ENCODE results near the gene PIGM. TPM values are rescaled to one million over a fixed set of nuclear protein-coding genes. Genes with fewer than 3 reads are reported as not detected.

Gene PIGM
- total RNA-seq, 4 donors from 2014 or later, result 3.2 to 8.2 (median 4.9) TPM

DNA sequence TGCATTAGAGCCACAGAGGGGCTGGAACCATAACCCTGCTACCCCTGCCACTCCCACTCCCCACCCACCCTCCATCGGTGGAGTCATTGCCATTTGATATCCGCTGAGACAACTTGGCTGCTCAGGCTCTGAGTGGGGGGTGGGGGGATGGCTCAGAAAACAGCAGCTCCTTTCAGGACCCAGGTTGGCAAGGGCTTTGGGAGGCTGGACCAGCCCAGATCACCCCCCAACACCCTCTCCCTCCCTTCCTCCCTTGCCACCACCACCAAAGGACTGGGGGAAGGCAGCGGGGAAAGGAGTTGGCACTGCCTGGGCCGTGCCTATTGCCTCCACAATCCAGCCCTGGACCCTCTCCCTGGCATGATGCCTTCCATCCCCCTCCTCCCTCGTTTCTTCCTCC is 36.4 kb upstream of the PIGM start:
- Histone ChIP-seq H3K27me3 (peaks cover 44% of the 10 kb centered on the region), H3K9me3 (no peaks in the 10 kb centered on the region), H3K27ac (no peak overlapping the region), H3K4me3 (no peak overlapping the region), H3K36me3 (no peaks in the 10 kb centered on the region), H3K4me1 (peaks cover 4 to 16% (median 10%) of the 10 kb centered on the region in 4 donors)
- no peak for TF ChIP-seq EP300 (IDR thresholded peaks at IDR 0.05; ENCODE audit: low read depth)
- 68% methylated on average over 5 of the region's 5 CpGs; no CpG with 5 or more reads in 1 of the 2 donors for WGBS, 2 donors (ENCODE audit: low coverage in 1 of 2)
- DNase-seq, result no peak
- intact Hi-C loops (cut with DNase I; ENCODE audit: low total_unique reads), result no loop called here
- in situ Hi-C loops (cut with MboI; ENCODE audit: low pct_ligation_motif_present in 1 of 4, low pct_unique_long_range_greater_than_20kb in 1 of 4, low sequenced_read_pairs in 3 of 4), result no loop called here

- Histone ChIP-seq H3K4me3 (no peak overlapping the region), H3K27ac (no peak overlapping the region), H3K27me3 (peaks cover 45% of the 10 kb centered on the region), H3K36me3 (no peaks in the 10 kb centered on the region), H3K4me1 (peaks cover 4 to 16% (median 10%) of the 10 kb centered on the region in 4 donors), H3K9me3 (no peaks in the 10 kb centered on the region)
- WGBS, 2 donors (ENCODE audit: low coverage in 1 of 2), result 62 to 100% methylated on average over 2 to 6 of the region's 6 CpGs
- no peak for DNase-seq
- in situ Hi-C loops (cut with MboI; ENCODE audit: low pct_ligation_motif_present in 1 of 4, low pct_unique_long_range_greater_than_20kb in 1 of 4, low sequenced_read_pairs in 3 of 4) (no loop called here), intact Hi-C loops (cut with DNase I; ENCODE audit: low total_unique reads) (no loop called here)
- TF ChIP-seq EP300 (IDR thresholded peaks at IDR 0.05; ENCODE audit: low read depth) (no peak), POLR2A (IDR thresholded peaks at IDR 0.05) (no peak), CTCF (IDR thresholded peaks at IDR 0.05) (no peak), POLR2AphosphoS5 (IDR thresholded peaks at IDR 0.05) (no peak)
Observed at GRCh38 chr1:160066829-160067745, 35.3 kb upstream of the PIGM start.

DNA sequence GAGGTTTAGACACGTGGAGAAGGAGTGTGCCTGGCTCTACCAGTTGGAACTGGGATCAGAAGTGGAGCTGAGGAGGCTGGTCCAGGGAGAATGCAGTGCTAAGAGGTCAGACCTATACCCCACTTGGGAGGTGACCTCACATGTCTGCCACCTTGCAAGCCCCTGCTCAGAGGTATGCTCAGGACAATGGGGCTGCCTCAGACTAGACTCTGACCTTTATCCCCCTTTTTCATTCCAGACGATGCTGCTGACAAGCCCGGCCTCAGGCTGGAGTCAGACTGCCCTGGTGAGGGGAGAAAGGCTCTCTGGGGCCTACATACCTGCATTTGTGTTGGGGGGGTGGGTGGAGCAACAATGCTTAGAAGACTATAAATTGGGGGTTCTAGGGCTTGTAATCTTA is 33.0 kb upstream of the PIGM start:
- 14 to 46% methylated on average over 1 to 3 of the region's 3 CpGs for WGBS, 2 donors (ENCODE audit: low coverage in 1 of 2)
- Histone ChIP-seq H3K36me3 (no peaks in the 10 kb centered on the region), H3K4me3 (no peak overlapping the region), H3K9me3 (no peaks in the 10 kb centered on the region), H3K27me3 (peaks cover 22% of the 10 kb centered on the region), H3K27ac (no peak overlapping the region), H3K4me1 (peaks cover 0 to 2% (median under 1%) of the 10 kb centered on the region in 4 donors)
- intact Hi-C loops (cut with DNase I; ENCODE audit: low total_unique reads) (no loop called here), in situ Hi-C loops (cut with MboI; ENCODE audit: low pct_ligation_motif_present in 1 of 4, low pct_unique_long_range_greater_than_20kb in 1 of 4, low sequenced_read_pairs in 3 of 4) (no loop called here)
- TF ChIP-seq POLR2AphosphoS5 (IDR thresholded peaks at IDR 0.05) (no peak), POLR2A (IDR thresholded peaks at IDR 0.05) (no peak), CTCF (IDR thresholded peaks at IDR 0.05) (no peak), EP300 (IDR thresholded peaks at IDR 0.05; ENCODE audit: low read depth) (no peak)
- DNase-seq, result no peak

GRCh38 chr1:160064164-160064563 is 32.4 kb upstream of the PIGM start:
- H3K27ac ChIP-seq, result no peak overlapping the region
- in situ Hi-C loops (cut with MboI; ENCODE audit: low pct_ligation_motif_present in 1 of 4, low pct_unique_long_range_greater_than_20kb in 1 of 4, low sequenced_read_pairs in 3 of 4), result no loop called here
- intact Hi-C loops (cut with DNase I; ENCODE audit: low total_unique reads), result no loop called here
- H3K9me3 ChIP-seq, result no peaks in the 10 kb centered on the region
- H3K4me3 ChIP-seq, result no peak overlapping the region
- H3K4me1 ChIP-seq, result no peaks in the 10 kb centered on the region
- 53 to 82% methylated on average over 1 to 3 of the region's 3 CpGs for WGBS, 2 donors (ENCODE audit: low coverage in 1 of 2)
- H3K27me3 ChIP-seq, result peaks cover 16% of the 10 kb centered on the region
- no peak for DNase-seq
- no peaks in the 10 kb centered on the region for H3K36me3 ChIP-seq
- TF ChIP-seq EP300 (IDR thresholded peaks at IDR 0.05; ENCODE audit: low read depth) (no peak), CTCF (IDR thresholded peaks at IDR 0.05) (no peak), POLR2A (IDR thresholded peaks at IDR 0.05) (no peak), POLR2AphosphoS5 (IDR thresholded peaks at IDR 0.05) (no peak)

All from transverse colon (tissue), 4 donors.